Peyer's patch (tissue), 4 donors: ENCODE results near the gene LUC7L2.

ENCODE experiments used
- POLR2A ChIP-seq, 2 donors: fragments of 450-650 bp; IDR thresholded peaks; one replicate each; pipeline ENCODE4 v1.5.1; 2017; ENCODE audit warnings: antibody characterized with exemption in 2 of 2, mild to moderate bottlenecking in 2 of 2, moderate library complexity in 2 of 2
- TF ChIP-seq, protein P1 (sequence below), 6 experiments: fragments of 450-650 bp in 4 of 6; fragments of 200-600 bp in 2 of 6; sonication (generic) in 1 of 6; IDR thresholded peaks; one replicate each; pipeline ENCODE4 v1.5.1; 2017 to 2019; ENCODE audit warnings: antibody characterized with exemption in 6 of 6, mild to moderate bottlenecking in 3 of 6, moderate library complexity in 1 of 6

DNA sequence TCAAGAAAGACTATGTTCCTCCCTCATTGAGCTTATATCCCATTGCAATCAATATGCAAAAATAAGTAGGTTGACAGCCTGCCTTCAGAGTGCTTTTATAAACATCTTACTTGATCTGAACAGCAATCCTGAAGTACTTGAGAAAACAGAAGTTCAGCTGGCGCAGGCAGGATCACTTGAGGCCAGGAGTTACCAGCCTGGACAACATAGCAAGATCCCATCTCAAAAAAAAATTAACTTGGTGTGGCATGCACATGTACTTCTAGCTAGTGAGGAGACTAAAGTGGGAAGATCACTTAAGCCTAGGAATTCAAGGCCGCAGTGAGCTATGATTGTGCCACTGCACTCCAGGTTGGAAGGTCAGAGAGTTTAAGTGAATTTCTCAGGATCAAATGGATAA lies 30.1 kb downstream of the LUC7L2 start:
- TF ChIP-seq, protein P1, sequence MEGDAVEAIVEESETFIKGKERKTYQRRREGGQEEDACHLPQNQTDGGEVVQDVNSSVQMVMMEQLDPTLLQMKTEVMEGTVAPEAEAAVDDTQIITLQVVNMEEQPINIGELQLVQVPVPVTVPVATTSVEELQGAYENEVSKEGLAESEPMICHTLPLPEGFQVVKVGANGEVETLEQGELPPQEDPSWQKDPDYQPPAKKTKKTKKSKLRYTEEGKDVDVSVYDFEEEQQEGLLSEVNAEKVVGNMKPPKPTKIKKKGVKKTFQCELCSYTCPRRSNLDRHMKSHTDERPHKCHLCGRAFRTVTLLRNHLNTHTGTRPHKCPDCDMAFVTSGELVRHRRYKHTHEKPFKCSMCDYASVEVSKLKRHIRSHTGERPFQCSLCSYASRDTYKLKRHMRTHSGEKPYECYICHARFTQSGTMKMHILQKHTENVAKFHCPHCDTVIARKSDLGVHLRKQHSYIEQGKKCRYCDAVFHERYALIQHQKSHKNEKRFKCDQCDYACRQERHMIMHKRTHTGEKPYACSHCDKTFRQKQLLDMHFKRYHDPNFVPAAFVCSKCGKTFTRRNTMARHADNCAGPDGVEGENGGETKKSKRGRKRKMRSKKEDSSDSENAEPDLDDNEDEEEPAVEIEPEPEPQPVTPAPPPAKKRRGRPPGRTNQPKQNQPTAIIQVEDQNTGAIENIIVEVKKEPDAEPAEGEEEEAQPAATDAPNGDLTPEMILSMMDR (IDR thresholded peaks at IDR 0.05) = no peak
- no peak for TF ChIP-seq POLR2A (IDR thresholded peaks at IDR 0.05)
